SK-N-SH (cell line): Measurements from ENCODE around the gene ARHGAP15. TPM values are rescaled to one million over a fixed set of nuclear protein-coding genes. Genes with fewer than 3 reads are reported as not detected.

ENCODE experiments used
- CTCF ChIA-PET: fragments of 300-600, 350-600 bp; formaldehyde crosslinking; extraction: SDS; loops from one replicate; lab custom pipeline; 2021; lab: Yijun Ruan, JAX
- POLR2A ChIA-PET: fragments of 350-600 bp; sonication (Branson Sonifier 250); formaldehyde crosslinking; extraction: SDS; loops from one replicate; lab custom pipeline; 2020; ENCODE audit warnings: antibody characterized with exemption, inconsistent platforms; lab: Yijun Ruan, JAX
- DNase-seq: peaks from one replicate; pipeline ENCODE4 v3.0.0; 2012
- H2AFZ ChIP-seq: fragments of 200-600 bp; sonication (generic); 2 replicates; pipeline ENCODE4 v1.8.1; 2016; ENCODE audit warnings: antibody characterized with exemption, mild to moderate bottlenecking, low read depth
- H3F3A ChIP-seq: fragments of 200-600 bp; sonication (generic); replicated peaks from 2 replicates; pipeline ENCODE3; 2016; ENCODE audit warnings: antibody characterized with exemption, mild to moderate bottlenecking; ENCODE audit not compliant: insufficient read depth
- H3K27ac ChIP-seq, 2 experiments: fragments of 200-500 bp in 1 of 2; fragments of 200-600 bp in 1 of 2; sonication (Bioruptor generic) in 1 of 2; sonication (generic), shearing (Covaris generic) in 1 of 2; 2 replicates each; pipeline versions ENCODE4 v1.5.1 to v1.6.1; 2014 to 2016; ENCODE audit warnings: low read depth in 2 of 2, inconsistent platforms in 1 of 2, low read length in 1 of 2, mild to moderate bottlenecking in 1 of 2, mixed read lengths in 1 of 2
- H3K27me3 ChIP-seq: fragments of 200-600 bp; sonication (generic), shearing (Covaris generic); 2 replicates; pipeline ENCODE4 v1.6.1; 2016; ENCODE audit warnings: mixed run types; ENCODE audit not compliant: insufficient read depth
- H3K36me3 ChIP-seq, 2 experiments: fragments of 200-500 bp in 1 of 2; fragments of 200-600 bp in 1 of 2; sonication (Bioruptor generic) in 1 of 2; sonication (generic) in 1 of 2; replicated peaks in 1 of 2; 2 replicates each; pipeline versions ENCODE3 to v1.5.1; 2014 to 2016; ENCODE audit warnings: low read length in 1 of 2, mild to moderate bottlenecking in 1 of 2; ENCODE audit not compliant: insufficient read depth in 2 of 2, control insufficient read depth in 1 of 2
- H3K4me1 ChIP-seq, 2 experiments: fragments of 200-500 bp in 1 of 2; fragments of 200-600 bp in 1 of 2; sonication (Bioruptor generic) in 1 of 2; sonication (generic), shearing (Covaris generic) in 1 of 2; 2 replicates each; pipeline versions ENCODE4 v1.5.1 to v1.6.1; 2014 to 2016; ENCODE audit warnings: low read depth in 1 of 2, low read length in 1 of 2, mixed run types in 1 of 2; ENCODE audit not compliant: insufficient read depth in 2 of 2, control insufficient read depth in 1 of 2
- H3K4me2 ChIP-seq: fragments of 200-600 bp; sonication (generic), shearing (Covaris generic); 2 replicates; pipeline ENCODE4 v1.6.1; 2017; ENCODE audit warnings: mixed run types
- H3K4me3 ChIP-seq, 2 experiments: fragments of 200-500 bp in 1 of 2; fragments of 200-600 bp in 1 of 2; sonication (Bioruptor generic) in 1 of 2; sonication (generic), shearing (Covaris generic) in 1 of 2; 2 replicates each; pipeline versions ENCODE4 v1.5.1 to v1.8.1; 2014 to 2016; ENCODE audit warnings: low read depth in 2 of 2, inconsistent platforms in 1 of 2, low read length in 1 of 2, mild to moderate bottlenecking in 1 of 2, mixed read lengths in 1 of 2, moderate library complexity in 1 of 2
- H3K79me2 ChIP-seq: fragments of 200-600 bp; sonication (generic); 2 replicates; pipeline ENCODE4 v1.8.1; 2017; ENCODE audit warnings: mild to moderate bottlenecking; ENCODE audit not compliant: insufficient read depth
- H3K9ac ChIP-seq: fragments of 200-600 bp; sonication (generic); 2 replicates; pipeline ENCODE4 v1.6.1; 2017; ENCODE audit warnings: mixed run types
- H3K9me2 ChIP-seq: fragments of 200-600 bp; sonication (generic); 2 replicates; pipeline ENCODE4 v1.6.1; 2017; ENCODE audit warnings: mixed run types
- H3K9me3 ChIP-seq: fragments of 200-600 bp; sonication (generic); 2 replicates; pipeline ENCODE4 v1.6.1; 2017; ENCODE audit warnings: mixed run types, mild to moderate bottlenecking, moderate library complexity
- H4K20me1 ChIP-seq: fragments of 200-600 bp; sonication (generic); 2 replicates; pipeline ENCODE4 v1.6.1; 2017; ENCODE audit warnings: mild to moderate bottlenecking, mixed run types; ENCODE audit not compliant: insufficient read depth
- EP300 ChIP-seq, 2 experiments: IDR thresholded peaks; 2 replicates each; pipeline versions ENCODE4 v1.4.0 to v1.6.1; 2012; ENCODE audit warnings: borderline replicate concordance in 1 of 2, low read depth in 1 of 2, low read length in 1 of 2
- EZH2phosphoT487 ChIP-seq: fragments of 200-600 bp; sonication (generic); IDR thresholded peaks from 2 replicates; pipeline ENCODE4 v1.6.1; 2017; ENCODE audit warnings: low read depth, mixed run types, mild to moderate bottlenecking, antibody characterized with exemption, moderate library complexity, borderline replicate concordance
- FOSL2 ChIP-seq: IDR thresholded peaks from 2 replicates; pipeline ENCODE4 v1.4.0; 2012; ENCODE audit warnings: low read depth, mild to moderate bottlenecking, moderate library complexity, borderline replicate concordance
- FOXM1 ChIP-seq: IDR thresholded peaks from 2 replicates; pipeline ENCODE4 v1.4.0; 2012; ENCODE audit warnings: low read depth, mild to moderate bottlenecking
- JUND ChIP-seq: IDR thresholded peaks from 2 replicates; pipeline ENCODE4 v1.4.0; 2012
- MEF2A ChIP-seq: IDR thresholded peaks from 2 replicates; pipeline ENCODE4 v1.4.0; 2012; ENCODE audit warnings: low read depth, borderline replicate concordance
- NFIC ChIP-seq: IDR thresholded peaks from 2 replicates; pipeline ENCODE4 v1.4.0; 2012; ENCODE audit warnings: borderline replicate concordance
- NRF1 ChIP-seq: IDR thresholded peaks from 2 replicates; pipeline ENCODE4 v1.6.1; 2012; ENCODE audit warnings: low read depth, mild to moderate bottlenecking, low read length
- POLR2AphosphoS5 ChIP-seq: IDR thresholded peaks from 2 replicates; pipeline ENCODE4 v1.6.1; 2012; ENCODE audit warnings: low read depth, low read length
- RAD21 ChIP-seq: IDR thresholded peaks from 2 replicates; pipeline ENCODE4 v1.6.1; 2012; ENCODE audit warnings: mild to moderate bottlenecking, low read length
- RCOR1 ChIP-seq: fragments of 150-350 bp; IDR thresholded peaks from 2 replicates; pipeline ENCODE4 v1.6.1; 2017; ENCODE audit warnings: antibody characterized with exemption, low read length
- SIN3A ChIP-seq: IDR thresholded peaks from 2 replicates; pipeline ENCODE4 v1.6.1; 2012; ENCODE audit warnings: low read depth, mild to moderate bottlenecking, low read length, moderate library complexity, borderline replicate concordance
- SMC3 ChIP-seq: IDR thresholded peaks from 2 replicates; pipeline ENCODE4 v1.6.1; 2012; ENCODE audit warnings: low read depth, low read length, improper control_type of control experiment
- TAF1 ChIP-seq: IDR thresholded peaks from 2 replicates; pipeline ENCODE4 v1.6.1; 2012; ENCODE audit warnings: low read depth, mild to moderate bottlenecking, low read length, moderate library complexity, borderline replicate concordance
- TCF12 ChIP-seq: IDR thresholded peaks from 2 replicates; pipeline ENCODE4 v1.4.0; 2012
- YY1 ChIP-seq: IDR thresholded peaks from 2 replicates; pipeline ENCODE4 v1.4.0; 2012; ENCODE audit warnings: low read depth, mild to moderate bottlenecking
- WGBS: methylation state at CpG from one replicate; pipeline ENCODE4 v1.1.6; 2017; ENCODE audit warnings: low lambda C conversion rate; 5-methylcytosine and 5-hydroxymethylcytosine counted together
- polyA plus RNA-seq, 3 experiments: library from polyadenylated mRNA; depleted of rRNA; stranded (reverse); fragments of >200 nt; gene quantifications; 2 replicates each; pipeline ENCODE4 v1.2.3, GENCODE V29; 2012
- TF ChIP-seq, protein P1 (sequence below): IDR thresholded peaks from 2 replicates; pipeline ENCODE4 v1.6.1; 2012; ENCODE audit warnings: mild to moderate bottlenecking, low read depth, low read length, moderate library complexity
- TF ChIP-seq, protein P2 (sequence below): fragments of 200-600 bp; sonication (generic); IDR thresholded peaks from 2 replicates; pipeline ENCODE4 v1.6.1; 2017; ENCODE audit warnings: antibody characterized with exemption, mild to moderate bottlenecking, moderate library complexity
- TF ChIP-seq, protein P3 (sequence below): fragments of 150-350 bp; IDR thresholded peaks from 2 replicates; pipeline ENCODE4 v1.6.1; 2016; ENCODE audit warnings: mild to moderate bottlenecking, low read depth, low read length
- TF ChIP-seq, protein P4 (sequence below): IDR thresholded peaks from 2 replicates; pipeline ENCODE4 v1.4.0; 2012; ENCODE audit warnings: low read depth, borderline replicate concordance
- TF ChIP-seq, protein P5 (sequence below): IDR thresholded peaks from 2 replicates; pipeline ENCODE4; 2012
- TF ChIP-seq, protein P6 (sequence below): IDR thresholded peaks from 2 replicates; pipeline ENCODE4 v1.4.0; 2012; ENCODE audit warnings: low read depth

Gene ARHGAP15
- polyA plus RNA-seq, 1 of the 3 experiments (the other 2 are of a cell fraction), result not detected

DNA sequence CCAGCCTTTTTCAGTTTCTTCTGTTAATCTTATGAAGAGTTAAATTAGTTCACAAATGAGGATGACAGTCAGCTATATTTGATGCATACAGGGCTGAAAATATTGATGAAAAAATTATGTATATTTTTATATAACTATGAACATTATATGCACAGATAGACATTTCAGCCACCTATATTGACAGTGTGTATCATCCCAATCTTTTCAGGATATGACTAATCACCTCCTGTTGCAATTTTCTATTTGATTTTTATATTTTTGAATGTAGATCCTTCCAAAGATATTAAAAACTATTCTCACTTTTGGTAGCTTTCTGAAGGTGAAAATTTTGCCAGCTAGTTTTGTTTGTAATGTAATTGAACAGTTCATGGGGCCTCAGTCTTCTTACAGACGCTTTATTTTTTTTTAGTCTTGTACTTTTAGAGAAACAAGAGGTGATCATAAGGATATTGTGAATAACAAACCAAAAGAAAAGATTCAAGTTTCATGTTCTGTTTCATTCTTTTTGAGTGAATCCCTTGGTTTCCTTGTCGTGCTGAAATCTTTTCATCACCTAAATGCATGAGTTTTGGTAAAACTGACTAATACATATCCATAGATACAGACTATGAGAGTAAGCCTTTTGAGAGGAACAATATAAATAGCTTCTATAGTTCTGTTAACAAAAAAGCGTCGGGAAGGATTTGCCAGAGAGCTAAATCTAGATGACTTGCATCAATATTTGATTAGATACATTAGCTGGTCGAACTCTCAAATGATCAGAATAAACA, 123.1 kb downstream of the ARHGAP15 start (continued):
- TF ChIP-seq, protein P1, sequence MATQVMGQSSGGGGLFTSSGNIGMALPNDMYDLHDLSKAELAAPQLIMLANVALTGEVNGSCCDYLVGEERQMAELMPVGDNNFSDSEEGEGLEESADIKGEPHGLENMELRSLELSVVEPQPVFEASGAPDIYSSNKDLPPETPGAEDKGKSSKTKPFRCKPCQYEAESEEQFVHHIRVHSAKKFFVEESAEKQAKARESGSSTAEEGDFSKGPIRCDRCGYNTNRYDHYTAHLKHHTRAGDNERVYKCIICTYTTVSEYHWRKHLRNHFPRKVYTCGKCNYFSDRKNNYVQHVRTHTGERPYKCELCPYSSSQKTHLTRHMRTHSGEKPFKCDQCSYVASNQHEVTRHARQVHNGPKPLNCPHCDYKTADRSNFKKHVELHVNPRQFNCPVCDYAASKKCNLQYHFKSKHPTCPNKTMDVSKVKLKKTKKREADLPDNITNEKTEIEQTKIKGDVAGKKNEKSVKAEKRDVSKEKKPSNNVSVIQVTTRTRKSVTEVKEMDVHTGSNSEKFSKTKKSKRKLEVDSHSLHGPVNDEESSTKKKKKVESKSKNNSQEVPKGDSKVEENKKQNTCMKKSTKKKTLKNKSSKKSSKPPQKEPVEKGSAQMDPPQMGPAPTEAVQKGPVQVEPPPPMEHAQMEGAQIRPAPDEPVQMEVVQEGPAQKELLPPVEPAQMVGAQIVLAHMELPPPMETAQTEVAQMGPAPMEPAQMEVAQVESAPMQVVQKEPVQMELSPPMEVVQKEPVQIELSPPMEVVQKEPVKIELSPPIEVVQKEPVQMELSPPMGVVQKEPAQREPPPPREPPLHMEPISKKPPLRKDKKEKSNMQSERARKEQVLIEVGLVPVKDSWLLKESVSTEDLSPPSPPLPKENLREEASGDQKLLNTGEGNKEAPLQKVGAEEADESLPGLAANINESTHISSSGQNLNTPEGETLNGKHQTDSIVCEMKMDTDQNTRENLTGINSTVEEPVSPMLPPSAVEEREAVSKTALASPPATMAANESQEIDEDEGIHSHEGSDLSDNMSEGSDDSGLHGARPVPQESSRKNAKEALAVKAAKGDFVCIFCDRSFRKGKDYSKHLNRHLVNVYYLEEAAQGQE, result no peak
- TF ChIP-seq YY1 (no peak), MEF2A (no peak), RAD21 (no peak), FOXM1 (no peak)

DNA sequence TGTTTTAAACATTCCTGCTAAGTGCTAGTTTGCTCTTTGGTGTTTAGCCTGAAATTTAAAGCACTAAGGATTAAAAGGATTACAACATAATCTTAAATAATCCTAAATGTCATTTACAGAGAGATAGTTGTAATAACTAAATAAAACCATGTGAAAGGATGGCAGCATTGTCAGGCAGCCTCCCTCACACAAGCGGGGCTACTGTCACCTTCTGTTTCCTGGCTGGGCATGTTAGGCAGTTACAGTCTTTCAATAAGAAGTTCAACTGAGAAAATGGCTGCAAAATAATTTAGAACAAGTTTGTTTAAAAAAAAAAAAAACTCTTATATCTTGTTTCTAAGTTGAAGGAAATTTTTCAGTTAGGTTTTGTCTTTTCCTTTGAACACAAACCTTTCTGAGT, 124.9 kb downstream of the ARHGAP15 start:
- POLR2A ChIA-PET, result no interaction called here
- H3K4me3 ChIP-seq, result no peak overlapping the region
- H3K27ac ChIP-seq, result no peak overlapping the region
- no peaks in the 10 kb centered on the region for H4K20me1 ChIP-seq
- H3K9ac ChIP-seq, result no peak overlapping the region
- TF ChIP-seq, protein P2, sequence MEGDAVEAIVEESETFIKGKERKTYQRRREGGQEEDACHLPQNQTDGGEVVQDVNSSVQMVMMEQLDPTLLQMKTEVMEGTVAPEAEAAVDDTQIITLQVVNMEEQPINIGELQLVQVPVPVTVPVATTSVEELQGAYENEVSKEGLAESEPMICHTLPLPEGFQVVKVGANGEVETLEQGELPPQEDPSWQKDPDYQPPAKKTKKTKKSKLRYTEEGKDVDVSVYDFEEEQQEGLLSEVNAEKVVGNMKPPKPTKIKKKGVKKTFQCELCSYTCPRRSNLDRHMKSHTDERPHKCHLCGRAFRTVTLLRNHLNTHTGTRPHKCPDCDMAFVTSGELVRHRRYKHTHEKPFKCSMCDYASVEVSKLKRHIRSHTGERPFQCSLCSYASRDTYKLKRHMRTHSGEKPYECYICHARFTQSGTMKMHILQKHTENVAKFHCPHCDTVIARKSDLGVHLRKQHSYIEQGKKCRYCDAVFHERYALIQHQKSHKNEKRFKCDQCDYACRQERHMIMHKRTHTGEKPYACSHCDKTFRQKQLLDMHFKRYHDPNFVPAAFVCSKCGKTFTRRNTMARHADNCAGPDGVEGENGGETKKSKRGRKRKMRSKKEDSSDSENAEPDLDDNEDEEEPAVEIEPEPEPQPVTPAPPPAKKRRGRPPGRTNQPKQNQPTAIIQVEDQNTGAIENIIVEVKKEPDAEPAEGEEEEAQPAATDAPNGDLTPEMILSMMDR, result no peak
- TF ChIP-seq SIN3A (no peak), POLR2AphosphoS5 (no peak), EP300 (IDR thresholded peaks at IDR 0.05; ENCODE audit: borderline replicate concordance in 1 of 2, low read depth in 1 of 2, low read length in 1 of 2) (no peak), RCOR1 (no peak), JUND (no peak), MEF2A (no peak), NFIC (no peak), FOSL2 (no peak), YY1 (no peak), RAD21 (no peak), NRF1 (no peak), TCF12 (no peak), SMC3 (no peak), EZH2phosphoT487 (no peak), TAF1 (no peak)
- TF ChIP-seq, protein P3, sequence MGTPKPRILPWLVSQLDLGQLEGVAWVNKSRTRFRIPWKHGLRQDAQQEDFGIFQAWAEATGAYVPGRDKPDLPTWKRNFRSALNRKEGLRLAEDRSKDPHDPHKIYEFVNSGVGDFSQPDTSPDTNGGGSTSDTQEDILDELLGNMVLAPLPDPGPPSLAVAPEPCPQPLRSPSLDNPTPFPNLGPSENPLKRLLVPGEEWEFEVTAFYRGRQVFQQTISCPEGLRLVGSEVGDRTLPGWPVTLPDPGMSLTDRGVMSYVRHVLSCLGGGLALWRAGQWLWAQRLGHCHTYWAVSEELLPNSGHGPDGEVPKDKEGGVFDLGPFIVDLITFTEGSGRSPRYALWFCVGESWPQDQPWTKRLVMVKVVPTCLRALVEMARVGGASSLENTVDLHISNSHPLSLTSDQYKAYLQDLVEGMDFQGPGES, result no peak
- TF ChIP-seq, protein P4, sequence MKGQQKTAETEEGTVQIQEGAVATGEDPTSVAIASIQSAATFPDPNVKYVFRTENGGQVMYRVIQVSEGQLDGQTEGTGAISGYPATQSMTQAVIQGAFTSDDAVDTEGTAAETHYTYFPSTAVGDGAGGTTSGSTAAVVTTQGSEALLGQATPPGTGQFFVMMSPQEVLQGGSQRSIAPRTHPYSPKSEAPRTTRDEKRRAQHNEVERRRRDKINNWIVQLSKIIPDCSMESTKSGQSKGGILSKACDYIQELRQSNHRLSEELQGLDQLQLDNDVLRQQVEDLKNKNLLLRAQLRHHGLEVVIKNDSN, result no peak
- TF ChIP-seq, protein P5, sequence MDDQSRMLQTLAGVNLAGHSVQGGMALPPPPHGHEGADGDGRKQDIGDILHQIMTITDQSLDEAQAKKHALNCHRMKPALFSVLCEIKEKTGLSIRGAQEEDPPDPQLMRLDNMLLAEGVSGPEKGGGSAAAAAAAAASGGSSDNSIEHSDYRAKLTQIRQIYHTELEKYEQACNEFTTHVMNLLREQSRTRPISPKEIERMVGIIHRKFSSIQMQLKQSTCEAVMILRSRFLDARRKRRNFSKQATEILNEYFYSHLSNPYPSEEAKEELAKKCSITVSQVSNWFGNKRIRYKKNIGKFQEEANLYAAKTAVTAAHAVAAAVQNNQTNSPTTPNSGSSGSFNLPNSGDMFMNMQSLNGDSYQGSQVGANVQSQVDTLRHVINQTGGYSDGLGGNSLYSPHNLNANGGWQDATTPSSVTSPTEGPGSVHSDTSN, result no peak
- TF ChIP-seq, protein P6, sequence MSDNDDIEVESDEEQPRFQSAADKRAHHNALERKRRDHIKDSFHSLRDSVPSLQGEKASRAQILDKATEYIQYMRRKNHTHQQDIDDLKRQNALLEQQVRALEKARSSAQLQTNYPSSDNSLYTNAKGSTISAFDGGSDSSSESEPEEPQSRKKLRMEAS, result no peak
- H3K36me3 ChIP-seq, result no peaks in the 10 kb centered on the region
- H3K4me2 ChIP-seq, result no peak overlapping the region
- DNase-seq, result no peak
- no peaks in the 10 kb centered on the region for H3K9me2 ChIP-seq
- CTCF ChIA-PET, result interaction anchor here (2.3 kb wide), 1 partner anchor 92 kb away, joined by 8 read pairs; no protein-coding TSS in a partner anchor
- no peaks in the 10 kb centered on the region for H3K79me2 ChIP-seq
- 78% methylated on average over 1 of the region's 1 CpG for WGBS
- H3K4me1 ChIP-seq, result no peaks in the 10 kb centered on the region; a peak in 1 of 4 replicates
- no peaks in the 10 kb centered on the region for H3F3A ChIP-seq
- no peaks in the 10 kb centered on the region for H3K27me3 ChIP-seq
- H2AFZ ChIP-seq, result no peak overlapping the region
- H3K9me3 ChIP-seq, result no peaks in the 10 kb centered on the region
